Stimulated activated CD8-positive, alpha-beta memory T cell treated with anti-CD3 and anti-CD28 coated beads, Interleukin-4, amount 100 ng/mL, for 1 hour (primary cell): ENCODE results near the gene CLOCK.

Experiments used
- DNase-seq, 2 donors: peaks; one replicate each; pipeline ENCODE4 v3.0.0-alpha.2; 2020; ENCODE audit warnings: low read depth in 2 of 2, low spot score in 1 of 2

The CLOCK gene

GRCh38 chr4:55483315-55483714, 63.4 kb downstream of the CLOCK start:
- DNase-seq, result no peak

- DNase-seq, result no peak
These were observed 71.1 kb downstream of the CLOCK start for GRCh38 chr4:55475394-55476243.

- no peak for DNase-seq
These were observed 76.7 kb downstream of the CLOCK start for GRCh38 chr4:55469979-55470378.

GRCh38 chr4:55468724-55469123, 78.0 kb downstream of the CLOCK start:
- DNase-seq, result no peak

GRCh38 chr4:55466001-55466400, 80.7 kb downstream of the CLOCK start:
- no peak for DNase-seq

GRCh38 chr4:55458611-55459010, 88.1 kb downstream of the CLOCK start:
- DNase-seq, result no peak

GRCh38 chr4:55458164-55458563, 88.5 kb downstream of the CLOCK start:
- no peak for DNase-seq

GRCh38 chr4:55450566-55450965, 96.1 kb downstream of the CLOCK start:
- DNase-seq, result no peak

- DNase-seq, result no peak
These were observed 98.9 kb downstream of the CLOCK start for GRCh38 chr4:55447831-55448230.

- DNase-seq, result no peak
These were observed 99.5 kb downstream of the CLOCK start for GRCh38 chr4:55447108-55447708.

- no peak for DNase-seq
These were observed 100.2 kb downstream of the CLOCK start for GRCh38 chr4:55446578-55446922.

- DNase-seq, result no peak
These were observed 100.7 kb downstream of the CLOCK start for GRCh38 chr4:55445921-55446577.

GRCh38 chr4:55444827-55445226, 101.9 kb downstream of the CLOCK start:
- no peak for DNase-seq

GRCh38 chr4:55442541-55442940, 104.2 kb downstream of the CLOCK start:
- no peak for DNase-seq

GRCh38 chr4:55440786-55441185, 105.9 kb downstream of the CLOCK start:
- DNase-seq, result no peak

- no peak for DNase-seq
These were observed 107.7 kb downstream of the CLOCK start for GRCh38 chr4:55439023-55439422.

- no peak for DNase-seq
These were observed 108.4 kb downstream of the CLOCK start for GRCh38 chr4:55438314-55438713.

GRCh38 chr4:55437823-55438222, 108.9 kb downstream of the CLOCK start:
- DNase-seq, result no peak

GRCh38 chr4:55437356-55437796, 109.3 kb downstream of the CLOCK start:
- no peak for DNase-seq

- DNase-seq, result no peak
These were observed 111.4 kb downstream of the CLOCK start for GRCh38 chr4:55435141-55435841.

- no peak for DNase-seq
These were observed 114.9 kb downstream of the CLOCK start for GRCh38 chr4:55431710-55432336.
